Thyroid gland (tissue), 4 donors: ENCODE measurements around the gene CHSY1.

Source experiments
- POLR2A ChIP-seq, 2 donors: fragments of 450-650 bp; IDR thresholded peaks; one replicate each; pipeline ENCODE4 v1.6.1; 2017; ENCODE audit warnings: antibody characterized with exemption in 2 of 2, mild to moderate bottlenecking in 2 of 2, moderate library complexity in 1 of 2
- TF ChIP-seq, protein P1 (sequence below), 6 experiments: fragments of 200-600 bp in 3 of 6; fragments of 450-650 bp in 3 of 6; sonication (generic) in 3 of 6; IDR thresholded peaks; one replicate each; pipeline ENCODE4 v1.5.1; 2016 to 2019; ENCODE audit warnings: antibody characterized with exemption in 6 of 6, mild to moderate bottlenecking in 2 of 6, inconsistent platforms in 1 of 6, moderate library complexity in 1 of 6

DNA sequence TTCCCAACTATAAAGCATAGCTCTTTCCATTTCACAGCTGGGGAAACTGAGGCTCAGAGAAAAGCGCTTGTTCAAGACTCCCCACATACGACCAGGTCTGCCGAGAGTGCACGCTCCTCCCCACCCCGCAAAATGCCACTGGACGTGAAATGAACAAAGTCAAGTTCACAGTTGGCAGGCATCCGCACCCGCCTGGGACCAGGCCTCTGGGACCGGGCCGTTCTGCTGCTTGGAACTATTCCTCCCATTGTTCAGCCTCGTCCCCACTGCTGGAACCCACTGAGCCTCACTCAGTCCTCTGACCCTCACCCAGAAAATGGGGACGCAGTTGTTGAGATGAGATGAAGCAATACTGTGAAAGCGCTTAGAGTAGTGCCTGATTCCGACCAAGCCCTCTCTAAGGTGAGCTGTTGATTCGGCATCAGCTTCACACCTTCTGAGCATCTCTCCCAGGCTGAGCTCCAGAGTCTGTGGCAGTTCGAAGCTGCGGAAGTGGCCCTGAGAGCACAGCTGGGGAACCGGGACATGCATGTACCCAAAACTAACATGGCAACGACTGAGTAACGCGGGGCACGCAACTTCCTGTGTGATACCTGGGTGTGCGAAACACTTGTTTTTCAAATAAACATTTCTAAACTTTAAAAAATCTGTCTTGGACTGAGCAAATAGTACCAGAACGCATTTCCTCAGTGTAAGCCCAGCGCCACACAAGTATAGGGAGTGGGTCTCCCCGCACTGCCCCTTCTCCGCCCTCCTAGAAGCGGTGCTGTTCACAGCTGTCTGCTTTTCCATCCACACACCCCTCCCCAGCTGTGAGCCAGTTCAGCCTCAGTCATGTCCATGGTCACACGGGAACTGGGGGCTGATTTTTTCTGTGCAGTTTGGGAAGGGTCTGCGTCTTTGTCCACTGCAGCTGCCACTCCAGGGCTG, 93.4 kb downstream of the CHSY1 start:
- TF ChIP-seq, protein P1, sequence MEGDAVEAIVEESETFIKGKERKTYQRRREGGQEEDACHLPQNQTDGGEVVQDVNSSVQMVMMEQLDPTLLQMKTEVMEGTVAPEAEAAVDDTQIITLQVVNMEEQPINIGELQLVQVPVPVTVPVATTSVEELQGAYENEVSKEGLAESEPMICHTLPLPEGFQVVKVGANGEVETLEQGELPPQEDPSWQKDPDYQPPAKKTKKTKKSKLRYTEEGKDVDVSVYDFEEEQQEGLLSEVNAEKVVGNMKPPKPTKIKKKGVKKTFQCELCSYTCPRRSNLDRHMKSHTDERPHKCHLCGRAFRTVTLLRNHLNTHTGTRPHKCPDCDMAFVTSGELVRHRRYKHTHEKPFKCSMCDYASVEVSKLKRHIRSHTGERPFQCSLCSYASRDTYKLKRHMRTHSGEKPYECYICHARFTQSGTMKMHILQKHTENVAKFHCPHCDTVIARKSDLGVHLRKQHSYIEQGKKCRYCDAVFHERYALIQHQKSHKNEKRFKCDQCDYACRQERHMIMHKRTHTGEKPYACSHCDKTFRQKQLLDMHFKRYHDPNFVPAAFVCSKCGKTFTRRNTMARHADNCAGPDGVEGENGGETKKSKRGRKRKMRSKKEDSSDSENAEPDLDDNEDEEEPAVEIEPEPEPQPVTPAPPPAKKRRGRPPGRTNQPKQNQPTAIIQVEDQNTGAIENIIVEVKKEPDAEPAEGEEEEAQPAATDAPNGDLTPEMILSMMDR (IDR thresholded peaks at IDR 0.05) = no peak
- no peak for TF ChIP-seq POLR2A (IDR thresholded peaks at IDR 0.05)
